RWPE1 (cell line): Measurements from ENCODE around the gene PLEKHG4B.

Source experiments
- CTCF ChIA-PET: fragments of 350-600 bp; sonication (Branson Sonifier 250); formaldehyde crosslinking; extraction: SDS; loops from one replicate; lab custom pipeline; 2021; lab: Yijun Ruan, JAX
- POLR2A ChIA-PET: fragments of 400-600 bp; formaldehyde crosslinking; extraction: SDS; loops from one replicate; lab custom pipeline; 2020; ENCODE audit warnings: antibody characterized with exemption; ENCODE audit not compliant: low non-redundant PET; lab: Yijun Ruan, JAX
- DNase-seq: peaks from one replicate; pipeline ENCODE4 v3.0.0; 2012; ENCODE audit warnings: low spot score
- H3K27ac ChIP-seq: fragments of 450-650 bp; 2 replicates; pipeline ENCODE4 v1.5.1; 2017
- TF ChIP-seq, protein P1 (sequence below): fragments of 450-650 bp; conservative IDR thresholded peaks from 2 replicates; pipeline ENCODE4 v1.5.1; 2017; ENCODE audit warnings: low read depth, mild to moderate bottlenecking

Gene PLEKHG4B

GRCh38 chr5:170971-171800 lies 79.2 kb downstream of the PLEKHG4B start:
- CTCF ChIA-PET: no interaction called here
- H3K27ac ChIP-seq: no peak overlapping the region
- TF ChIP-seq, protein P1, sequence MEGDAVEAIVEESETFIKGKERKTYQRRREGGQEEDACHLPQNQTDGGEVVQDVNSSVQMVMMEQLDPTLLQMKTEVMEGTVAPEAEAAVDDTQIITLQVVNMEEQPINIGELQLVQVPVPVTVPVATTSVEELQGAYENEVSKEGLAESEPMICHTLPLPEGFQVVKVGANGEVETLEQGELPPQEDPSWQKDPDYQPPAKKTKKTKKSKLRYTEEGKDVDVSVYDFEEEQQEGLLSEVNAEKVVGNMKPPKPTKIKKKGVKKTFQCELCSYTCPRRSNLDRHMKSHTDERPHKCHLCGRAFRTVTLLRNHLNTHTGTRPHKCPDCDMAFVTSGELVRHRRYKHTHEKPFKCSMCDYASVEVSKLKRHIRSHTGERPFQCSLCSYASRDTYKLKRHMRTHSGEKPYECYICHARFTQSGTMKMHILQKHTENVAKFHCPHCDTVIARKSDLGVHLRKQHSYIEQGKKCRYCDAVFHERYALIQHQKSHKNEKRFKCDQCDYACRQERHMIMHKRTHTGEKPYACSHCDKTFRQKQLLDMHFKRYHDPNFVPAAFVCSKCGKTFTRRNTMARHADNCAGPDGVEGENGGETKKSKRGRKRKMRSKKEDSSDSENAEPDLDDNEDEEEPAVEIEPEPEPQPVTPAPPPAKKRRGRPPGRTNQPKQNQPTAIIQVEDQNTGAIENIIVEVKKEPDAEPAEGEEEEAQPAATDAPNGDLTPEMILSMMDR: no peak
- DNase-seq: no peak
- POLR2A ChIA-PET: no interaction called here

DNA sequence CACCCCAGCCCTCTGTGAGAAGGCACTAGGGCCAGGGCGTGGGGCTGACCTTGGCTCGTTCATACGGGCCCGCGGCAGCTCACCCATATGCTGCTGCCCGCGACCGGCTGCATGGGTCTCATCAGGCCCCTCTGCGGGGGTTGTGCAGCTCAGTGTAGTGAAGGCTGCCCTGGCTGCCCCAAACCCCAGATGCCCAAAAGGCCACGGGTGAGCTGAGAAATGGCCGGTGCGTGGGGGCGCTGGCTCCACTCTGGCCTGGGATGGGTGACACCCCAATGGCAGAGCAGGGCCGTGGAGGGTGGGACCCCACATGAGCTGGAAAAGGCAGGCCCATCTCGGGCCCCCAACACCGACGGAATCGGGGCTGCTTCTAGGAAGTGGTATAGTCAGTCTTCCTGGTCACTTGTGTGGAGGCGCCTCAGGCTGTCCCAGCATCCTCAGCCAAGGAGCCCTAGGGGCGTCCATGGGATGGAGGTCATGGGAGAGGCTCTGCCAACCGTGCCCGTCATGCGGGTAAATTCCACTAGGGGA lies 79.9 kb downstream of the PLEKHG4B start:
- TF ChIP-seq, protein P1: no peak
- DNase-seq: no peak
- H3K27ac ChIP-seq: no peak overlapping the region
- CTCF ChIA-PET: no interaction called here
- POLR2A ChIA-PET: no interaction called here

DNA sequence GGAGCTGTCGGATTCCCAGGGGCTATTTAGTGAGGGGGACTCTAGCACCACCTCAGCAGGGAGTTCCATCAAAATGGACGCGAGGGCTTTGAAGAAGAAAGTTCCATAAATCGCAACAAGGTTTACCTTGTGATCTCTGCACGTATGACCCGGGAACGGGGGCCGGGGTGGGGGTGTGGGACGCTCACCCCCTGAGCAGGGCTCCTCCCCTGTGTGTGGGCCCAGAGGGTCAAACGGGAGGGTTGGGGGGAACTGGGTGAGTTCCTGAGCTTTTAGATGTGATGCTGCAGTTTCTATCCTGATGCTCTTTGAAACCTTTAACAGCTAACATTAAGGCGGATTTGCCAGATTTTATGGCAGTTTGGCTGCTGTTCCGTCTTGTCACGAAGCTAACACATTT lies 80.5 kb downstream of the PLEKHG4B start:
- ChIA-PET CTCF (no interaction called here), POLR2A (no interaction called here)
- TF ChIP-seq, protein P1: no peak
- H3K27ac ChIP-seq: no peak overlapping the region
- DNase-seq: no peak

GRCh38 chr5:172841-173251 lies 80.9 kb downstream of the PLEKHG4B start:
- H3K27ac ChIP-seq: no peak overlapping the region
- ChIA-PET CTCF (no interaction called here), POLR2A (no interaction called here)
- TF ChIP-seq, protein P1: no peak
- DNase-seq: no peak

- no peak overlapping the region for H3K27ac ChIP-seq
- TF ChIP-seq, protein P1: no peak
- POLR2A ChIA-PET: no interaction called here
- CTCF ChIA-PET: no interaction called here
- no peak for DNase-seq
Observed at GRCh38 chr5:173392-174290, 81.7 kb downstream of the PLEKHG4B start.

- CTCF ChIA-PET: no interaction called here
- POLR2A ChIA-PET: no interaction called here
- no peak for DNase-seq
- TF ChIP-seq, protein P1: no peak
- H3K27ac ChIP-seq: no peak overlapping the region
Observed at GRCh38 chr5:174291-174600, 82.3 kb downstream of the PLEKHG4B start.
